GM18909 (cell line): Measurements from ENCODE around the gene CNPY4.

ENCODE experiments used
- ATAC-seq: cut with Tn5 transposase; IDR thresholded peaks from one replicate; pipeline ENCODE4 v1.9.1; 2021; ENCODE audit warnings: mild to moderate bottlenecking; ENCODE audit not compliant: unreplicated experiment, poor library complexity

The CNPY4 gene, protein sequence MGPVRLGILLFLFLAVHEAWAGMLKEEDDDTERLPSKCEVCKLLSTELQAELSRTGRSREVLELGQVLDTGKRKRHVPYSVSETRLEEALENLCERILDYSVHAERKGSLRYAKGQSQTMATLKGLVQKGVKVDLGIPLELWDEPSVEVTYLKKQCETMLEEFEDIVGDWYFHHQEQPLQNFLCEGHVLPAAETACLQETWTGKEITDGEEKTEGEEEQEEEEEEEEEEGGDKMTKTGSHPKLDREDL

GRCh38 chr7:100119072-100119969 lies at the start of gene CNPY4, which contains the start of gene TAF6:
Gene CNPY4 (plus strand): TSS chr7:100119634. CDS start chr7:100119745, 111 bp downstream.
Gene TAF6 (minus strand): TSS chr7:100119358. CDS start chr7:100114209, 5,149 bp downstream.
- ATAC-seq = peak; percentile 76

GRCh38 chr7:100069991-100070390 lies 49.4 kb upstream of the CNPY4 start:
- no peak for ATAC-seq

DNA sequence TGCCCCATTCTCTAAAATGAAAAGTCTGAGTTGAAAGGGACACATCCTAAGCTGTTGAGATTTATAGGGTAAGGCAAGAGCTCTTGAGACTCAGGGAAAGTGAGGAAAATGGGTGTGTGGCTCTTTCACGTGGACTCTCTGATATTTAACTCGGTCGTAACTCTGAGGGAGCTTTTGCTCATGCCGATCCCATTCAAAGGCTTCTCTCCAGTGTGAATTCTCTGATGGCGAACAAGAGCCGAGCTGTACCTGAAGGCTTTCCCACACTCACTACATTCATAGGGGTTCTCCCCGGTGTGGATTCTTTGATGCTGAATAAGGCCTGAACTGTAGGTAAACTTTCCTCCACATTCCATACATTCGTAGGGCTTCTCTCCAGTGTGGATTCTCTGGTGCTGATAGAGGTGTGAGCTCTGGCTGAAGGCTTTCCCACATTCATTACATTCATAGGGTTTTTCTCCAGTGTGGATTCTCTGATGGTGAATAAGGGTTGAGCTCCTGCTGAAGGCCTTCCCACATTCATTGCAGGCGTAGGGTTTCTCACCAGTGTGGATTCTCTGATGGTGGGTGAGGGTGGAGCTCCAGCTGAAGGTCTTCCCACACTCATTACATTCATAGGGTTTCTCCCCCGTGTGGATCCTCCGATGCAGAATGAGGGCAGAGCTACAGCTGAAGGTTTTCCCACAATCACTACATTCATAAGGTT lies 48.3 kb upstream of the CNPY4 start:
- no peak for ATAC-seq

DNA sequence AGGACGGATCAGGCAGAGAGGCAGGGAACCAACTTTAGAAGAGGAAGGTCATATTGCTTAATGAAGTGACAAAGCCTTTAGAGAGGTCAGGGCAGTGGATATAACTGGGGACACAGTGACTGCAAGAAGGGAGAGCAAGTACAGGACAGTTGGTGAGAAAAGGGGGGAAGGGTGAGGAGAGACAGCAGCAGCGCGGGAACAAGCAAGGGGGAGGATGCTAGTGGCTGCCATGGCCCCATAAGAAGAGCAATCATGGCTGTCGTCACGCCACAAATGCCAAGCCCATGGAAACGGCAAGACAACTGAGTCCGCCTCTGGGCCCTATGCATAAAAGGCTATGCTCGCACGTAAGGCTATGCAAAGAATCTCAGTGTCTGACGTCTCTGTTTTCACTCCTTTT lies 47.0 kb upstream of the CNPY4 start:
- no peak for ATAC-seq

DNA sequence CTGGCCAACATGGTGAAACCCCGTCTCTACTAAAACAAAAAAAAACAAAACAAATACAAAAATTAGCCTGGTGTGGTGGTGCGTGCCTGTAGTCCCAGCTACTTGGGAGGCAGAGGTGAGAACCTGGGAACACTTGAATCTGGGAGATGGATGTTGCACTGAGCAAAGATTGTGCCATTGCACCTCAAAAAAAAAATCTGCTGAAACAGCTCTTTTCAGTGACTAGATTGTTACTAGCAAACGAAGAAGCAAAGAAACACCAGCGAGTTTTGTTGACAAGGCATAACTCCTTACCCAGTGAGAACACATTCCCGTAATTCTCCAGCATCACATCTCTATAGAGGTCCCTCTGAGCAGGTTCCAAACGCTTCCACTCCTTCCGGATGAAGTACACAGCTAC lies 44.6 kb upstream of the CNPY4 start:
- ATAC-seq = no peak

GRCh38 chr7:100075418-100075817 lies 44.0 kb upstream of the CNPY4 start:
- ATAC-seq = no peak

DNA sequence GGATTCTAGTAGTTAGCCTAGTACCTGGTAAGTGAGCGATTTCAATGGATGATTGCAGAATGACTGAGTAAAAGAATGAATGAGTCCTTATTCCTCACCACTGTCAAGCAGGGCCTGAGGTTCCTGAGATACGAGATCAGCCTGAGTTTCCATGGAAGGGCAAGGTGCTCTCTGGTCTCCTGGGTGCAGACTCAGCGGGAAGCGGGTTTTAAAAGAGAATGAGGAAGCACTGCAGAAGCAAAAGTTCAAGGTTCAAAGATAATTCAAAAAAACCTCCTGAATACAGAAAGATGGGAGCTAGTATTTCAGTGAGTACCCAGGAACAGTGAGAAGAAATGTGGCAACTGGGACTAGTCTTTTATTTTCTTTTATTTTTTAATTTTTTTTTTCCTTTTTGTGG lies 42.2 kb upstream of the CNPY4 start:
- ATAC-seq = no peak

DNA sequence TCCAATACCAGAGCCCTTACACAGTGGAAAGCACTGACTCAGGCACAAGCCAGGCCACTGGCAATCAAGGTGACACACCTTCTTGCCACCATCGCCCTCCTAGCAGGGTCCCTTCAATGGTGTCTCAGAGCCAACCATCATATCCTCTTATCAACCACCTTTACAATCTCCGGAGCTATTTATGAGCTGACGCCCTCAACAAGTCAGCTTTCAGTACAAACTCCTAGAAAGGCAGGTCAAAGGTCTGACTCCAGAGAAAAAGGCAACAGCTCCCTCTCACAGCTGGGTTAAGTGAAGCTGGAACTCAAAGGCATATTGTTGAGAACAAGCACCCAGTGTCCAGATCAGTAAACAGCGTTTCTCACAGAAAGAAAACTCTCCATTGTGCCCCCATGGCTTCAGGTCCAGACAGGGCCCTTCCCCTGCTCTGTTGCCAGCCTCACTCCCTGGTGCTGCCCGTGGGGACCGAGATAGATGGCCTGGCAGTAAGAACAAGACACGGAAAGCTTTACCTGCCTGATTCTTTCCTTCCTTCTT lies 40.3 kb upstream of the CNPY4 start:
- ATAC-seq = no peak

DNA sequence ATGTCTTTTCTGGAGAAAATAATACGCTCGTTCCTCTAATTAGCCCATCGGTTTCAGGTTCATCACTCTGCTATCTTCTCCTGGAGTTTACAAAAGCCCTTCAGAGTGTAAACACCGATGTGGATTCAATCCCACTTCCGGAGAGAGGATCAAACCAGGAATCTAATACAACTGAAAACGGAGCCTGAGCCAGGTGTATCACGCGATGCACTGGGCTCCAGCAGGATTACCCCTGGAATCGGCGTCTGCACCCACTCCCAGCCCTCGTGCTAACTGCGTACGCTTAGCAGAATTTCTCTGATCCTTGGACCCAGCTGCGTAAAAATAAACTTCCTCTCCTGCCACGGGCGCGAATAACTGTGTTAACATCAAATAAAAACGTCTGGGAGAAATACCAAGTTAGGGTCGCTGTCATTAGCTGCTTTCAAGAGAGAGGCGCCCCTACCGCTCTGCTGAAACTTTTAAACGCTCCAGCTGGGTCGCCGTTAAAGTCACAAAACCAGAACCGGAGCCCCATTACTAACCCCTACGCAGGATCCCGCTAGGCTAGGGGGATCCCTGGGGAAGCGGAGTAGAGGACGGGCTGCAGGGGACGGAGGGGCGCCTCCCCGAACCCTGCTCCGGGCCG lies 38.4 kb upstream of the CNPY4 start:
- no peak for ATAC-seq

DNA sequence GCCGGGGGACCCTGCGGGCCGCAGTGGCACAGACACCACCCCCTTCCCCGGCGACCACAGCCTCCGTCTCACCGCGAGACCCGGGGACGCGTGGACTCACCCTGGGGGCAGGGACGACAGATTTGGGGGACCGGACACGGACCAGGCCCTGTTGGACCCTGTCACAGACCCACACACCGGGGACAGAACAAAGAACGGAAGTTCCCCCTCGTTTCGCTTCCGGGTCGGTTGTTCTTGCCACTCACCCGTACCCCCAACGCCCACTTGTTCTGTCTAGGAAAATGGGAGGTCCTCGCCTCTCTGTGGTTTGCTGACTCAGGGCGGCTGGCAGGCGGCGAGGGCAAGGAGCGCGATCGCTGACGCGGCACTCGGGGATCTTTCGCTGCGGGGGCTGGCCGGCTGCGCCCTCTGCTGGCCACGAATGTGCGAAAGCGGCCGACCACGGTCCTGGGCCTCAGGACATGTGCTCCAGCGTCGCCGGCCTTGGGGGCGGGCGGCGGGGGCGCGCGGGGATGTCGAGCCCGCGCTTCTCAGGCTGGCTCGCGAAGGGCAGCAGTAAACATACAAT lies 37.8 kb upstream of the CNPY4 start, which contains the start of gene ZNF3:
Gene ZNF3 (minus strand): TSS at position 189 of the 568 bp plus-strand sequence. CDS start 4,366 bp downstream, outside the sequence.
- ATAC-seq = peak; percentile 93

- ATAC-seq = no peak
Observed at GRCh38 chr7:100082978-100083377, 36.5 kb upstream of the CNPY4 start.

DNA sequence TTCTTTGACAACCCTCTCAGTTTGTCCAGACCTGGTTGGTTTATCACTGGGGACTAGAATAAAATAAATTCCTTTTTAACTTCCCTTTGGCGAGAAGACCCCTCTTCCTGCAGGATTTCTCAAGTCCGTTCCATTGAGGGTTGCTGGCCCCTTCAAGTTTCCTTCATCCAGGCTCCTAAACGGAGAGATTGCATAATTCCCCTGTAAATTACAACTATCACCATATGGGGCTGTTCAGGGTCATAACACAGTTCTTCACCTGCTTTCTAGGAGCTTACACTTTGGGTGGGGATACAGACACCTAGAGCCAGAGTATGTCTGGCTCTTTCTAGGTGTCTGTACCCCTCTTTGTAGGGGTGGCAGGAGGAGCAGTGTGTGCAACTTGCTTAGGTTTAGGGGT lies 33.9 kb upstream of the CNPY4 start:
- no peak for ATAC-seq

- no peak for ATAC-seq
Observed at GRCh38 chr7:100087055-100087750, 32.2 kb upstream of the CNPY4 start.

- ATAC-seq = peak; percentile 16
Observed at GRCh38 chr7:100088095-100088620, 31.3 kb upstream of the CNPY4 start.

DNA sequence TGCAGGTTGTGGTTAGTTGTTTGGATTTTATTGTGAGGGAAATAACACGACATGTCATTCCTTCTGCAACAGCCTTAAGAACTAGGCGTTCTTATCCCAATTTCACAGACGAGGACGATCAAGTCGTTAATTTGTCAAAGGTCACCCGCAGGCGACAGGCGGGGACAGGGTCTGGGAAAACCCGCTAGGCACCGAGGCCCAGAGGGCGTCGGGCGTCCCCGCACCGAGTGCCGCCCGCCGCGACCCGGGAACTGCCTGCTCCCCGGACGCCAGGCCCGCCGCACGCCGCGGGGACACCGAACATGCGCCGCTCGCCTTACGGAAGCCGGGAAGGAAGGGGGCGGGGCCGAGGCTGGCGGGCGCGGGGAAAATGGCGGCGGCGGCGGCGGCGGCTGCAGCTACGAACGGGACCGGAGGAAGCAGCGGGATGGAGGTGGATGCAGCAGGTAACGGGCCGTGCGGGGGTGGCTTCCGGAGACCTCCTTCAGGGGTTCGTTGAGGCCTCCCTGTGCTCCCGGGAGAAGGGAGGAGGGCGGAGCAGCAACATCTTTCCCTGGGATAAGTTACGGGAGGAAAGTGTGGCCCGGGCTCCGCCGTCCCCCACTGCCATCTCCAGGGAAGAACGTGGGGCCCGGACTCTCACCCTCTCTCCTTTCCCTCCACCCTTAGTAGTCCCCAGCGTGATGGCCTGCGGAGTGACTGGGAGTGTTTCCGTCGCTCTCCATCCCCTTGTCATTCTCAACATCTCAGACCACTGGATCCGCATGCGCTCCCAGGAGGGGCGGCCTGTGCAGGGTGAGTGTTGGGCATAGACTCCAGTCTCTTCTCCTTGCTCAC lies 30.6 kb upstream of the CNPY4 start, which contains the start of gene COPS6:
Gene COPS6 (plus strand): TSS at position 349 of the 837 bp plus-strand sequence. CDS start 22 bp downstream, at position 371.
- ATAC-seq = peak; percentile 58

GRCh38 chr7:100089458-100090196 lies 29.8 kb upstream of the CNPY4 start:
- no peak for ATAC-seq
